ENCODE measurements around the gene PCGF1.

Gene PCGF1

GRCh38 chr2:74515981-74516633 is 8.6 kb upstream of the PCGF1 start:
- in situ Hi-C loops (cut with MboI; ENCODE audit: low sequenced_read_pairs): no loop called here

GRCh38 chr2:74515271-74515980 is 7.9 kb upstream of the PCGF1 start:
- in situ Hi-C loops (cut with MboI; ENCODE audit: low sequenced_read_pairs): no loop called here

- in situ Hi-C loops (cut with MboI; ENCODE audit: low sequenced_read_pairs): no loop called here
Measured at GRCh38 chr2:74514368-74515270, 7.1 kb upstream of the PCGF1 start, which contains the start of gene TLX2. TSS of gene TLX2 (plus strand) at chr2:74514450. CDS start at chr2:74514807, 357 bp downstream.

- in situ Hi-C loops (cut with MboI; ENCODE audit: low sequenced_read_pairs): no loop called here
Measured at GRCh38 chr2:74513605-74514367, 6.3 kb upstream of the PCGF1 start.

- in situ Hi-C loops (cut with MboI; ENCODE audit: low sequenced_read_pairs): no loop called here
Measured at GRCh38 chr2:74512744-74513604, 5.5 kb upstream of the PCGF1 start.

- in situ Hi-C loops (cut with MboI; ENCODE audit: low sequenced_read_pairs): no loop called here
Measured at GRCh38 chr2:74511104-74511989, 3.9 kb upstream of the PCGF1 start.

GRCh38 chr2:74510272-74510671 is 2.8 kb upstream of the PCGF1 start:
- in situ Hi-C loops (cut with MboI; ENCODE audit: low sequenced_read_pairs): no loop called here

- in situ Hi-C loops (cut with MboI; ENCODE audit: low sequenced_read_pairs): no loop called here
Measured at GRCh38 chr2:74507926-74508520, 528 bp upstream of the PCGF1 start.

- in situ Hi-C loops (cut with MboI; ENCODE audit: low sequenced_read_pairs): no loop called here
Measured at GRCh38 chr2:74505448-74506246, 1.8 kb downstream of the PCGF1 start.

GRCh38 chr2:74504591-74504990 is 2.9 kb downstream of the PCGF1 start:
- in situ Hi-C loops (cut with MboI; ENCODE audit: low sequenced_read_pairs): no loop called here

- in situ Hi-C loops (cut with MboI; ENCODE audit: low sequenced_read_pairs): no loop called here
Measured at GRCh38 chr2:74503506-74504475, 3.7 kb downstream of the PCGF1 start.

GRCh38 chr2:74502720-74503505 is 4.6 kb downstream of the PCGF1 start:
- in situ Hi-C loops (cut with MboI; ENCODE audit: low sequenced_read_pairs): no loop called here

GRCh38 chr2:74502147-74502719 is 5.3 kb downstream of the PCGF1 start:
- in situ Hi-C loops (cut with MboI; ENCODE audit: low sequenced_read_pairs): no loop called here

- in situ Hi-C loops (cut with MboI; ENCODE audit: low sequenced_read_pairs): no loop called here
Measured at GRCh38 chr2:74501335-74502071, 6.0 kb downstream of the PCGF1 start.

- in situ Hi-C loops (cut with MboI; ENCODE audit: low sequenced_read_pairs): no loop called here
Measured at GRCh38 chr2:74500578-74500946, 6.9 kb downstream of the PCGF1 start.

Data from HL-60/S4 (cell line).